Loucy (cell line): ENCODE results near the gene OVCH1.
A peak's percentile ranks its signal among the peaks of the same experiment; 100 is the strongest.
"Not testable (repeated sequence)": the region's sequence is repeated elsewhere in the genome, so short reads cannot be mapped to it uniquely, and the experiment has no call there.

Source experiments
- H2AFZ ChIP-seq: fragments of 200-600 bp; sonication (generic); 2 replicates; pipeline ENCODE4 v1.6.0; 2016; ENCODE audit warnings: antibody characterized with exemption, mild to moderate bottlenecking, low read length, moderate library complexity
- H3F3A ChIP-seq: fragments of 200-600 bp; 2 replicates; pipeline ENCODE4 v1.6.0; 2016; ENCODE audit warnings: antibody characterized with exemption, low read depth, mild to moderate bottlenecking
- H3K27me3 ChIP-seq: fragments of 200-600 bp; sonication (generic); 2 replicates; pipeline ENCODE4 v1.6.1; 2014; ENCODE audit warnings: low read length, mild to moderate bottlenecking; ENCODE audit not compliant: insufficient read depth, poor library complexity, severe bottlenecking
- H3K36me3 ChIP-seq: fragments of 200-600 bp; sonication (generic); 2 replicates; pipeline ENCODE4 v1.6.1; 2016; ENCODE audit warnings: low read length; ENCODE audit not compliant: insufficient read depth
- H3K4me1 ChIP-seq: fragments of 200-600 bp; sonication (generic); 2 replicates; pipeline ENCODE4 v1.5.1; 2014; ENCODE audit warnings: low read length, mild to moderate bottlenecking; ENCODE audit not compliant: insufficient read depth, poor library complexity, severe bottlenecking
- H3K4me2 ChIP-seq: fragments of 200-600 bp; sonication (generic); 2 replicates; pipeline ENCODE4 v1.6.0; 2014; ENCODE audit warnings: antibody characterized with exemption, low read length, low read depth, mild to moderate bottlenecking; ENCODE audit not compliant: poor library complexity, severe bottlenecking
- H3K4me3 ChIP-seq: fragments of 200-600 bp; sonication (generic); 2 replicates; pipeline ENCODE4 v1.5.1; 2014; ENCODE audit warnings: low read length, mild to moderate bottlenecking, mixed read lengths; ENCODE audit not compliant: poor library complexity, severe bottlenecking
- H3K79me2 ChIP-seq: fragments of 200-600 bp; sonication (generic); 2 replicates; pipeline ENCODE4 v1.6.1; 2014; ENCODE audit warnings: low read length; ENCODE audit not compliant: insufficient read depth
- H3K9ac ChIP-seq: fragments of 200-600 bp; sonication (generic); 2 replicates; pipeline ENCODE4 v1.6.0; 2014; ENCODE audit warnings: mild to moderate bottlenecking, low read depth, low read length, moderate library complexity; ENCODE audit not compliant: poor library complexity, severe bottlenecking
- H3K9me2 ChIP-seq: fragments of 200-600 bp; sonication (generic); replicated peaks from 2 replicates; pipeline ENCODE4 v1.6.1; 2016; ENCODE audit warnings: low read depth, low read length, mixed read lengths
- H3K9me3 ChIP-seq: fragments of 200-600 bp; sonication (generic); 2 replicates; pipeline ENCODE4 v1.6.1; 2014; ENCODE audit warnings: mild to moderate bottlenecking, antibody characterized with exemption, low read length, low read depth; ENCODE audit not compliant: insufficient read depth
- H4K20me1 ChIP-seq: fragments of 200-600 bp; sonication (generic); 2 replicates; pipeline ENCODE4 v1.6.0; 2014; ENCODE audit warnings: antibody characterized with exemption, low read length, mild to moderate bottlenecking; ENCODE audit not compliant: insufficient read depth, poor library complexity, severe bottlenecking
- EZH2phosphoT487 ChIP-seq: fragments of 200-600 bp; IDR thresholded peaks from 2 replicates; pipeline ENCODE4 v1.6.1; 2018; ENCODE audit warnings: antibody characterized with exemption, mild to moderate bottlenecking, moderate library complexity, borderline replicate concordance
- TF ChIP-seq, protein P1 (sequence below): fragments of 200-600 bp; sonication (generic); conservative IDR thresholded peaks from 2 replicates; pipeline ENCODE4 v1.5.1; 2014; ENCODE audit warnings: mild to moderate bottlenecking, antibody characterized with exemption, low read length

OVCH1 gene

GRCh38 chr12:29385194-29385593 is 112.3 kb downstream of the OVCH1 start:
- not testable (repeated sequence) for H3K79me2 ChIP-seq, H3K36me3 ChIP-seq, H3K9ac ChIP-seq, H3K4me3 ChIP-seq, H3F3A ChIP-seq, H3K9me2 ChIP-seq, H3K9me3 ChIP-seq, H3K4me1 ChIP-seq, H3K4me2 ChIP-seq, H2AFZ ChIP-seq, H4K20me1 ChIP-seq, H3K27me3 ChIP-seq

DNA sequence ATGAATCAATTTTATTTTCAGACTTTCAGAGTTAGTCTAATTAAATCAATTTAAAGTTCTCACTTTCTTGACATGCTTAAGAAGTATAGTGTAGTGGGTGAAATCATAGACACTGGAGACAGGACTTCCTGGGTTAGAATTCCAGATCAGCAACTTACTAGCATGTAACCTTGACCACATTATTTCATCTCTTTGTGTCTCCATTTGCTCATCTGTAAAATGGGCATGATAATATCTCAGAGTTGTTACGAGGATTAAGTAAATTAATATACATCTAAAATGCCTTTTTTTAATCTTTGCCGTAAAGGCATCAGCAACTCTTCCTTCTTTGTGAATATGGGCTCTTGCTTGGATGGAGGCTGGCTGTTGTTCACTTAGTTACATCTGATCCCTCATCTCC is 115.2 kb downstream of the OVCH1 start:
- Histone ChIP-seq H2AFZ (no peak overlapping the region), H3K9ac (no peak overlapping the region), H3K4me1 (peaks cover 28% of the 10 kb centered on the region), H4K20me1 (peaks cover 30% of the 10 kb centered on the region), H3K27me3 (peaks cover 8% of the 10 kb centered on the region), H3K4me2 (no peak overlapping the region), H3K4me3 (no peak overlapping the region), H3K9me2 (no peaks in the 10 kb centered on the region), H3K79me2 (peaks cover 36% of the 10 kb centered on the region), H3K9me3 (no peaks in the 10 kb centered on the region), H3K36me3 (no peaks in the 10 kb centered on the region), H3F3A (no peaks in the 10 kb centered on the region)
- TF ChIP-seq, protein P1, sequence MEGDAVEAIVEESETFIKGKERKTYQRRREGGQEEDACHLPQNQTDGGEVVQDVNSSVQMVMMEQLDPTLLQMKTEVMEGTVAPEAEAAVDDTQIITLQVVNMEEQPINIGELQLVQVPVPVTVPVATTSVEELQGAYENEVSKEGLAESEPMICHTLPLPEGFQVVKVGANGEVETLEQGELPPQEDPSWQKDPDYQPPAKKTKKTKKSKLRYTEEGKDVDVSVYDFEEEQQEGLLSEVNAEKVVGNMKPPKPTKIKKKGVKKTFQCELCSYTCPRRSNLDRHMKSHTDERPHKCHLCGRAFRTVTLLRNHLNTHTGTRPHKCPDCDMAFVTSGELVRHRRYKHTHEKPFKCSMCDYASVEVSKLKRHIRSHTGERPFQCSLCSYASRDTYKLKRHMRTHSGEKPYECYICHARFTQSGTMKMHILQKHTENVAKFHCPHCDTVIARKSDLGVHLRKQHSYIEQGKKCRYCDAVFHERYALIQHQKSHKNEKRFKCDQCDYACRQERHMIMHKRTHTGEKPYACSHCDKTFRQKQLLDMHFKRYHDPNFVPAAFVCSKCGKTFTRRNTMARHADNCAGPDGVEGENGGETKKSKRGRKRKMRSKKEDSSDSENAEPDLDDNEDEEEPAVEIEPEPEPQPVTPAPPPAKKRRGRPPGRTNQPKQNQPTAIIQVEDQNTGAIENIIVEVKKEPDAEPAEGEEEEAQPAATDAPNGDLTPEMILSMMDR, result no peak
- no peak for TF ChIP-seq EZH2phosphoT487

DNA sequence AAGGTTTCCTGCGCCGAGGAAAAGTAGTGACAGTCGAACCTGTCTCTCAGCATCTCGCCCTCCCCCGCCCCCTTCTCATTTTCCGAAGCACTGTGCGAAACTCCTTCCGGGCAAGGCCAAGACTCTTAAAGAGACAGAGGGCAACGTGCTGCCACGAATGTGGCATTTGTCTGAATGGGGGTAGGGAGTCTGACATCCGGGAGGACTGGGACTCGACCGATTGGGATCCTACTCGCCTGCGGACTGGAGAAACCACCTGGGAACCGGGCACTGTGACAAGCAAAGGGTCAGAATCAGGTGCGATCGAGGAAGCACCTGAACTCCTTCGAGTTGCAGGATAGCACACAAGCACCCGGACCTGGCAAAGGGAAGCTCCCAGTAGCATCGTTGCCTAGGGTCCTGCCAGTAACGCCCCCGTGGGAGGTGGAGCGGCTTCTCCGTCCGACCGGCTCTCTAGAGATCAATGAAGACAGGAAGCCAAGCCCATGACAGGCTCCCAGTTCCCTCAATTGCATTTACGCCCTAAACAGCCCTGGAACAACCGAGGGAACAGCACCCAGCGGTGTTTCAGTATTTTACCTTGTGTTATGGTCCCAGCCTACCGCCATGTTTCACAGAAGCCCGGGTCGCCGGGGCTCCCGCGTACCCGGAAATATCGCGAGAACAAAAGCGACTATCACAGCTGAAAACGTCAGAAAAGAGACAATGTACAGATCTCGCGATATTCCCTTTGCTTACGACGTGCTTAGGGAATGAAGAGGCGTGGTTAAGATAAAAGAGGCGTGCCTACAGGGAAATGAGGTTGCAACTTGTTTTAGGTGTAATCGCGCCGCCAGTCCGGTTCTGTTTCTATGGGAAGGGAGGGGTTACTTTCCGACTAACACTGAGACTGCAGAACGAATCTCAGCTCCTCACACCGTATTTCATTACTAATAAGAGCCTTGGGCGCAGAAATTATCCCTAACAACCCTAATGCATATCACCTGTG is 116.7 kb downstream of the OVCH1 start, which contains the start of gene ERGIC2:
Gene ERGIC2, minus strand, starts transcription at position 637 of the 988 bp plus-strand sequence. CDS start 9,539 bp downstream, outside the sequence.
- Histone ChIP-seq H3K4me1 (peaks cover 32% of the 10 kb centered on the region), H3K9me2 (no peaks in the 10 kb centered on the region), H3K9me3 (no peaks in the 10 kb centered on the region), H3K27me3 (peaks cover 8% of the 10 kb centered on the region), H2AFZ (peak within 1 kb of the TSS; percentile 90), H3K9ac (peak within 1 kb of the TSS; percentile 94), H3F3A (no peaks in the 10 kb centered on the region), H3K36me3 (no peaks in the 10 kb centered on the region), H3K4me2 (peak within 1 kb of the TSS; percentile 92), H3K79me2 (peaks cover 50% of the 10 kb centered on the region), H4K20me1 (peaks cover 41% of the 10 kb centered on the region), H3K4me3 (peak within 1 kb of the TSS; percentile 87)
- TF ChIP-seq, protein P1, result no peak
- no peak for TF ChIP-seq EZH2phosphoT487
